Gastrocnemius medialis (tissue), 4 donors: ENCODE data around the gene STARD13. TPM values are rescaled to one million over a fixed set of nuclear protein-coding genes. Genes with fewer than 3 reads are reported as not detected.

Experiments used
- ATAC-seq, 2 donors: fragments of 150-250 bp; one replicate each; pipeline ENCODE4 v1.9.1; 2016
- DNase-seq, 2 donors: peaks; one replicate each; pipeline ENCODE4 v3.0.0-alpha.2; 2019
- H3K27ac ChIP-seq, 4 donors: fragments of 200-600 bp; sonication (generic); 1 replicate in 1 of 4; 2 replicates in 3 of 4; pipeline ENCODE4 v1.5.1; 2016 to 2018; ENCODE audit warnings: mild to moderate bottlenecking in 2 of 4, moderate library complexity in 1 of 4
- H3K27me3 ChIP-seq, 3 donors: fragments of 200-600 bp; sonication (generic) in 2 of 3; 1 replicate in 1 of 3; 2 replicates in 2 of 3; pipeline versions ENCODE4 v1.5.1 to v1.6.0; 2016 to 2019; ENCODE audit warnings: mild to moderate bottlenecking in 1 of 3, moderate library complexity in 1 of 3
- H3K36me3 ChIP-seq, 2 donors: fragments of 200-600 bp; sonication (generic) in 1 of 2; one replicate each; pipeline ENCODE4 v1.5.1; 2017 to 2018
- H3K4me1 ChIP-seq, 2 donors: fragments of 200-600 bp; sonication (generic) in 1 of 2; one replicate each; pipeline ENCODE4 v1.5.1; 2016 to 2017; ENCODE audit warnings: mild to moderate bottlenecking in 2 of 2
- H3K4me3 ChIP-seq, 4 donors: fragments of 200-600 bp; sonication (generic) in 3 of 4; 1 replicate in 1 of 4; 2 replicates in 3 of 4; pipeline ENCODE4 v1.5.1; 2016 to 2019; ENCODE audit warnings: mild to moderate bottlenecking in 2 of 4
- H3K9me3 ChIP-seq, 3 donors: fragments of 200-600 bp; sonication (generic) in 2 of 3; 1 replicate in 1 of 3; 2 replicates in 2 of 3; pipeline ENCODE4 v1.5.1; 2016 to 2019
- CTCF ChIP-seq, 5 experiments: fragments of 450-650 bp in 3 of 5; fragments of 200-600 bp in 2 of 5; sonication (generic) in 2 of 5; IDR thresholded peaks in 4 of 5; conservative IDR thresholded peaks in 1 of 5; 1 replicate in 4 of 5; 2 replicates in 1 of 5; pipeline ENCODE4 v1.5.1; 2016 to 2019; ENCODE audit warnings: antibody characterized with exemption in 5 of 5, mild to moderate bottlenecking in 3 of 5, moderate library complexity in 3 of 5
- POLR2A ChIP-seq, 2 donors: fragments of 450-650 bp; IDR thresholded peaks; one replicate each; pipeline ENCODE4 v1.6.1; 2017; ENCODE audit warnings: antibody characterized with exemption in 2 of 2, mild to moderate bottlenecking in 2 of 2, moderate library complexity in 2 of 2
- in situ Hi-C, 4 donors: fragments of 200-750 bp; cut with MboI; loops; one replicate each; pipeline versions ENCODE4 v1.15.0 to v1.8.0; 2017; ENCODE audit warnings: low sequenced_read_pairs in 4 of 4
- intact Hi-C: fragments of 100-400 bp; cut with DNase I; formaldehyde crosslinking; loops from one replicate; pipeline ENCODE4 v1.15.1; 2023; ENCODE audit warnings: low total_unique reads
- total RNA-seq, 4 donors: library from RNA; depleted of rRNA; stranded (reverse); fragments of >200 nt; gene quantifications; one replicate each; pipeline versions ENCODE4 v1.1.0 to v1.2.3, GENCODE V29; 2016

The STARD13 gene
- total RNA-seq, 4 donors from 2014 or later, result 7.7 to 19.3 (median 12.0) TPM

GRCh38 chr13:33194820-33195692 lies 90.5 kb downstream of the STARD13 start:
- Histone ChIP-seq H3K4me3 (no peak overlapping the region), H3K4me1 (peaks cover 22 to 41% of the 10 kb centered on the region in 2 donors), H3K36me3 (no peaks in the 10 kb centered on the region), H3K9me3 (no peaks in the 10 kb centered on the region), H3K27me3 (no peaks in the 10 kb centered on the region), H3K27ac (peak overlapping the region in 3 of 4 donors; percentile 4 to 44 (median 41))
- TF ChIP-seq CTCF (IDR thresholded peaks at IDR 0.05 in 4 of 5, conservative IDR thresholded peaks at IDR 0.05 in 1 of 5) (no peak), POLR2A (IDR thresholded peaks at IDR 0.05) (no peak)
- in situ Hi-C loops (no loop called here), intact Hi-C loops (no loop called here)
- DNase-seq (no peak), ATAC-seq (no peak)

GRCh38 chr13:33193428-33193974 lies 92.1 kb downstream of the STARD13 start:
- Histone ChIP-seq H3K4me3 (no peak overlapping the region), H3K27me3 (no peaks in the 10 kb centered on the region), H3K27ac (peak overlapping the region; percentile 3 to 50 (median 34)), H3K4me1 (peaks cover 16 to 41% of the 10 kb centered on the region in 2 donors), H3K9me3 (no peaks in the 10 kb centered on the region), H3K36me3 (no peaks in the 10 kb centered on the region)
- in situ Hi-C loops (no loop called here), intact Hi-C loops (no loop called here)
- no peak for TF ChIP-seq CTCF (IDR thresholded peaks at IDR 0.05 in 4 of 5, conservative IDR thresholded peaks at IDR 0.05 in 1 of 5)
- DNase-seq (no peak), ATAC-seq (no peak)

GRCh38 chr13:33191425-33192210 lies 93.9 kb downstream of the STARD13 start:
- no peak for TF ChIP-seq POLR2A (IDR thresholded peaks at IDR 0.05)
- TF ChIP-seq CTCF (IDR thresholded peaks at IDR 0.05 in 4 of 5, conservative IDR thresholded peaks at IDR 0.05 in 1 of 5), result no peak
- no peak for ATAC-seq
- no peak for DNase-seq
- Histone ChIP-seq H3K4me3 (no peak overlapping the region), H3K9me3 (no peaks in the 10 kb centered on the region), H3K36me3 (no peaks in the 10 kb centered on the region), H3K27me3 (no peaks in the 10 kb centered on the region), H3K4me1 (peaks cover 16 to 47% of the 10 kb centered on the region in 2 donors), H3K27ac (peak overlapping the region in 2 of 4 donors; percentile 10 to 37)
- intact Hi-C loops (no loop called here), in situ Hi-C loops (no loop called here)

GRCh38 chr13:33189470-33189869 lies 96.1 kb downstream of the STARD13 start:
- intact Hi-C loops (no loop called here), in situ Hi-C loops (no loop called here)
- Histone ChIP-seq H3K4me1 (peaks cover 16 to 45% of the 10 kb centered on the region in 2 donors), H3K4me3 (no peak overlapping the region), H3K36me3 (no peaks in the 10 kb centered on the region), H3K9me3 (no peaks in the 10 kb centered on the region), H3K27ac (peak overlapping the region in 3 of 4 donors; percentile 21 to 51 (median 48)), H3K27me3 (no peaks in the 10 kb centered on the region)
- no peak for DNase-seq
- TF ChIP-seq POLR2A (IDR thresholded peaks at IDR 0.05) (no peak), CTCF (IDR thresholded peaks at IDR 0.05 in 4 of 5, conservative IDR thresholded peaks at IDR 0.05 in 1 of 5) (no peak)
- ATAC-seq, result no peak
